Fibroblast of the aortic adventitia (primary cell): ENCODE measurements around the gene SPNS2. TPM values are rescaled to one million over a fixed set of nuclear protein-coding genes. Genes with fewer than 3 reads are reported as not detected.

Experiments used
- DNase-seq: peaks from one replicate; pipeline ENCODE4 v3.0.0-alpha.2; 2010; ENCODE audit warnings: low read depth
- H3K4me3 ChIP-seq: 2 replicates; pipeline ENCODE4 v1.5.1; 2011; ENCODE audit warnings: low read depth, mild to moderate bottlenecking, control low read depth, low read length, moderate library complexity
- CTCF ChIP-seq: IDR thresholded peaks from 2 replicates; pipeline ENCODE4 v1.5.1; 2011; ENCODE audit warnings: mild to moderate bottlenecking, low read length, control low read depth, inconsistent platforms; ENCODE audit not compliant: insufficient read depth
- total RNA-seq: library from RNA; depleted of rRNA; stranded (reverse); fragments of >200 nt; gene quantifications from 2 replicates; pipeline ENCODE4 v1.2.3, GENCODE V29; 2012; ENCODE audit warnings: low replicate concordance

SPNS2 gene
- total RNA-seq, 1 donor: 0.27 TPM

DNA sequence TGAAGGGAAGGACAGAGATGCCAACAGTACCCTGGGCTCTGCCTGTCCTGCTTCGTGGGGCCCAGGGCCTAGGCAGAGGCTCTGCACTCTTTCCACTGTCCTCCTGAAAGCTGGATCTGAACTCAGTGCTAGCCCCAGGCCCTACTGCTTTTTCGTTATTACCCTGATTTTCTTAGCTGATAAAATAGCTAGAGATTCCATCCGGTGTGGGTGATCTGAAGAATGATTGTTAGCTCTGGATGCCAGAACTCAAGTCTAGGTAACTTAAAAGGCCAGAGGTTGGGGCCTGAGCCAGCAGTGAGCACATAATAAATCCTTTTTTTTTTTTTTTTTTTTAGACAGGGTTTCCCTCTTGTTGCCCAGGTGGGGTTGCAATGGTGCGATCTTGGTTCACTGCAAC is 58.3 kb downstream of the SPNS2 start:
- no peak for DNase-seq
- no peak overlapping the region for H3K4me3 ChIP-seq
- TF ChIP-seq CTCF: no peak

DNA sequence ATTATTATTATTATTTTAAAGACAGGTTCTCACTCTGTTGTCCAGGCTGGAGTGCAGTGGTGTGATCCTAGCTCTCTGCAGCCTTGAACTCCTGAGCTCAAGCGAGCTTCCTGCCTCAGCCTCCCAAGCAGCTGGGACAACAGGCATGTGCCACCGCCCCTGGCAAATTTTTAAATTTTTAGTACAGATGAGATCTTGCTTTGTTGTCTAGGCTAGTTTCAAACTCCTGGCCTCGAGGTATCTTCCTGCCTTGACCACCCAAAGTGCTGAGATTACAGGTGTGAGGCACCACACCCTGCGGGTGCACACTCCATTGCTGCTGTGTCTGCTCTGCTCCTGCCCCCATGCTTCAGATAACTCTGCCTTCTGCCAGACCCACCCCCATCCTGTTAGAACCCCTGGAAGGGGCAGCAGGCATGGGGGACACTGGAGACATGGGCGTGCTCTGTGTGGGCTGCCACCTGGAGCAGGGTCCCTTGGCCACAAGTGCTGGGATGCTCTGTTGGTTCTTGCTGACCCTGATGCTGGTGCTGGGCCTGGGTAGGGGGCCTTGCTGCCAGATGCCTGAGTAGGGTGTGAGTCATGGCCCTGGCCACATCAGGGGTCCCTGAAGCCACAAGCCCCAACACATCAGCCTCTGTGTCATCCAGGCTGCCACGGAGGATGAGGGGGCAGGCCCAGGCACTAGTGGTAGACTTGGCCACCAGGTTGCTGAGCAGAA is 59.1 kb downstream of the SPNS2 start:
- no peak for DNase-seq
- TF ChIP-seq CTCF: no peak
- no peak overlapping the region for H3K4me3 ChIP-seq

DNA sequence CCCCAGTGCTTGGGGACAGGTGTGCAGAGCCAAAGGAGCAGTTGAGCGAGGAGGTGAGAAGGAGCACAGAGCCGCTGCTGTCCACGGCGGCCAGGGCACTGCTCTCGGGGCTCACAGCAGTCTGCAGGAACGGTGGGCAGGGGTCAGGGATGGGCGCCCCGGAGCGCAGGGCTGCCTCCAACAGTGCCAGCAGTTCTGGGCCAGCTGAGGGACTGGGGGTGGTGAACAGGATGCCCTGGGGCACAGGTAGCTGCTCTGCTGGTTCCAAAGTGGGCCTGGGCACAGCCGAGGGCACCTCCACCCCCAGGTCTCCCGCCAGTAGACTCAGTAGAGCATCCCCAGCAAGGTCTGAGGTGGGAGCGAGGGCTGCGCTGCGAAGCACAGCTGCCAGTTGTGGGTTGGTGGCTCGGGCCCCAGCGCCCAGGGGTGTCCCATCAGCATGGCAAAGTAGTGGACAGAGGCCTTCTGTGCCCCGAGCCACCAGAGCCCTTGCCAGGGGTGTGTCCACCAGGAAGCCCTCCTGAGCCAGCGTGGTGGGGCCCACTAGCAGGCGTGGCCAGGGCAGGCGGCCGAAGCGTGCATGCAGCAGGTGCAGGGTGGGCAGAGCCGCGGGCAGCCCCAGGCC is 59.8 kb downstream of the SPNS2 start:
- DNase-seq: no peak
- TF ChIP-seq CTCF: no peak
- H3K4me3 ChIP-seq: no peak overlapping the region

DNA sequence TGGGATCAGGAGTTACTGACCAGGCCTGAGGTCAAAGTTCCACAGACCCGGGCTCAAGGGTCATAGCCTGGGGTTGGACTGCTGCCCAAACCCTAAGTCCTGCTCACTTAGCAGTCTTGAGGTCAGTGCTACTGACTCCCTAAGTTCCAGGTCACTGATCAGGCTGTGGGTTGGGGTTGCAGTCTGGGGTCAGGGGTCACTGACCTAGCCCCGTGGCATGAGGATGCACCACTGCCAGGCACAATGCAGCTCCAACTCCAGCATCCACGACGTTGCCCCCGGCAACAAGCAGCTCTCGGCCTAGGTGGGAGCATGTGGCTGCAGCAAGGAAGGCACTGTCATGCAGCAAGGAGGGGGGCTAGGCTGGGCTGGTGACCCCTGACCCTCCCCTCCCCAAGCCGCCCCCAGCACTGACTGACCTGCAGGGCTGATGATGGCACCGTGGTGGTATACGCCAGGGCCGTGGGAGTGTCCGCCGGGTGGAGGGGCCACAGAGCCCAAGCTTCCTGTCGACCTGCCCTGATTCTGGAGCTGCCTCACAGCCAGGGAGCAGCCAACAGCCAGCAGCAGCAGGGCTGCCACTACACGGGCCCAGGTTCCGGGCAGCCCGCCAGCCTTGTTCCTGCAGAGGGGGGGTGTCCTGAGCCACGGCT is 60.6 kb downstream of the SPNS2 start:
- no peak for TF ChIP-seq CTCF
- H3K4me3 ChIP-seq: no peak overlapping the region
- no peak for DNase-seq

- no peak for DNase-seq
- no peak for TF ChIP-seq CTCF
- H3K4me3 ChIP-seq: no peak overlapping the region
These were observed 61.3 kb downstream of the SPNS2 start for GRCh38 chr17:4559966-4560365.

DNA sequence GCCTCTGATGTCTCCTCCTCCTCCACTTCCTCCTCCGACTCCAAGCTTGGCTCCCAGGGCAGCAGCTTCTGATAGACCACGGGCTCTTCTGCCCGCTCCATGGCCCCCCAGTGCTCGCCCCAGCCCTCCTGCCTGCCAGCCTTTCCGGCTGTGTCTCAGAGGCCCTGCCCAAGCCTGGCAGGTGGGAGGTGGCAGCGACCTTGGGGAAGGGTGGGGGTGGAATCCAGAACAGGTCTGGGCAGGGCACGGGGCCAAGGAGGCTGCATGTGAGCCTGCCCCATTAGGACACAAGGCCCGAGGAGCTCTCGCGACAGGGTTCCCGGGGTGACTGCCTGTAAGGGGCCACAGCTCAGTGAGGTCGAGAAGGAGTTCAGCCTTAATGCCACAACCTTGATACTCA is 61.7 kb downstream of the SPNS2 start, which contains the start of gene GGT6:
TSS of gene GGT6 (minus strand) at position 157 of the 400 bp plus-strand sequence. CDS start at position 101, 56 bp downstream.
- no peak for DNase-seq
- no peak for TF ChIP-seq CTCF
- no peak within 1 kb of the TSS for H3K4me3 ChIP-seq
